A549 (cell line): Measurements from ENCODE around the gene FOXP1.

Experiments used
- CTCF ChIP-seq: fragments of >200 bp; sonication (Bioruptor Twin); formaldehyde crosslinking; IDR thresholded peaks from 3 replicates; pipeline ENCODE4 v1.5.1; 2016
- HES2 ChIP-seq: fragments of >200 bp; sonication (Bioruptor Twin); formaldehyde crosslinking; IDR thresholded peaks from 2 replicates; pipeline ENCODE4 v1.6.1; 2016
- RAD21 ChIP-seq, 2 experiments: fragments of >200 bp in 1 of 2; sonication (Bioruptor Twin) in 1 of 2; formaldehyde crosslinking in 1 of 2; IDR thresholded peaks in 1 of 2; conservative IDR thresholded peaks in 1 of 2; 2 replicates in 1 of 2; 3 replicates in 1 of 2; pipeline ENCODE4 v1.6.1; 2012 to 2018; ENCODE audit warnings: inconsistent platforms in 1 of 2

GRCh38 chr3:70985572-70985971 is 598.0 kb downstream of the FOXP1 start:
- TF ChIP-seq HES2 (no peak), CTCF (no peak), RAD21 (conservative IDR thresholded peaks at IDR 0.05 in 1 of 2, IDR thresholded peaks at IDR 0.05 in 1 of 2) (no peak)
